Measurements from ENCODE around the gene ARL6IP1. TPM values are rescaled to one million over a fixed set of nuclear protein-coding genes. Genes with fewer than 3 reads are reported as not detected.

ARL6IP1 gene
- polyA plus RNA-seq, 1 of the 3 experiments (the other 2 are of a cell fraction) = 95.8 TPM

DNA sequence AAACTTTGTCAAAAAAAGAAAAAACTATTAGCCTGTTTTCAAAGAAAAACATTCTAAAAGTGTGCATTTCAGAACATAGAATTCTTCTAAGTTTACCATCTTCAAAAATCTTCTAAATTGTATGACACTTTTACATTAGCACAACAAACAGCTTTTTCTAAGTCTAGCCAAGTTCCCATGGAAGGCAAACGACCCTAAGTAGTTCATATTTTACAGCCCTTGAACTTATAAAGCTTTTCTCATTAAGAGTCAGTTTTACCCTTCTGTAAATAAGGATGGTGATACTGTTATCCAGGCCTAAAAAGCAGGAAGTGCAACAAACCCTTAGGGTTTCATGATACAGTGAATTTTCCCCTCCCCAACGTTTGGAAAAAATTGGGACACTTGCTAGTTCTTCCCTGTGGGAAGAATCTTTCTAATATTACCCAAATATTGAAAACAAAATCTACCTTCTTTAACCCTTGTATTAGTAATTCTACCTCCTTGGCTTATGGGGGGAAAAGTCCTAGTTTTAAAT is 4.0 kb upstream of the ARL6IP1 start:
- DNase-seq = no peak
- peak overlapping the region; percentile 22 to 32; a peak in 3 of 4 replicates for H3K27ac ChIP-seq (ENCODE audit: low read depth in 2 of 2, low read length in 1 of 2)
- no peak overlapping the region for H3K9ac ChIP-seq
- CTCF ChIA-PET = interaction anchor here (1.0 to 2.5 kb wide), 4 partner anchors 13 to 164 kb away, joined by 3 to 8 read pairs (median 3); no protein-coding TSS in a partner anchor
- no peak overlapping the region for H3K4me2 ChIP-seq
- peaks cover 2% of the 10 kb centered on the region for H4K20me1 ChIP-seq (ENCODE audit: insufficient read depth)
- H3K27me3 ChIP-seq (ENCODE audit: insufficient read depth) = no peaks in the 10 kb centered on the region
- POLR2A ChIA-PET = no interaction called here
- H3K4me3 ChIP-seq (ENCODE audit: low read depth in 2 of 2, low read length in 1 of 2) = no peak overlapping the region
- H3K4me1 ChIP-seq (ENCODE audit: control insufficient read depth in 1 of 2, insufficient read depth in 2 of 2, low read depth in 1 of 2, low read length in 1 of 2) = peaks cover 2 to 19% of the 10 kb centered on the region in 2 experiments; a peak in 3 of 4 replicates
- no peaks in the 10 kb centered on the region for H3K9me2 ChIP-seq
- TF ChIP-seq CHD2 (IDR thresholded peaks at IDR 0.05; ENCODE audit: low read length, partially characterized antibody) (no peak), RFX5 (IDR thresholded peaks at IDR 0.05; ENCODE audit: low read length) (no peak)
- H3K36me3 ChIP-seq (replicated peaks in 1 of 2; ENCODE audit: control insufficient read depth in 1 of 2, insufficient read depth in 2 of 2, low read length in 1 of 2) = peaks cover 39 to 46% of the 10 kb centered on the region in 2 experiments
- H3F3A ChIP-seq (replicated peaks; ENCODE audit: insufficient read depth) = peaks cover 22% of the 10 kb centered on the region
- peaks cover 33% of the 10 kb centered on the region for H3K79me2 ChIP-seq (ENCODE audit: insufficient read depth)
- WGBS (ENCODE audit: low lambda C conversion rate) = 60% methylated on average over 2 of the region's 2 CpGs
- no peaks in the 10 kb centered on the region for H3K9me3 ChIP-seq
- H2AFZ ChIP-seq (ENCODE audit: low read depth) = no peak overlapping the region

DNA sequence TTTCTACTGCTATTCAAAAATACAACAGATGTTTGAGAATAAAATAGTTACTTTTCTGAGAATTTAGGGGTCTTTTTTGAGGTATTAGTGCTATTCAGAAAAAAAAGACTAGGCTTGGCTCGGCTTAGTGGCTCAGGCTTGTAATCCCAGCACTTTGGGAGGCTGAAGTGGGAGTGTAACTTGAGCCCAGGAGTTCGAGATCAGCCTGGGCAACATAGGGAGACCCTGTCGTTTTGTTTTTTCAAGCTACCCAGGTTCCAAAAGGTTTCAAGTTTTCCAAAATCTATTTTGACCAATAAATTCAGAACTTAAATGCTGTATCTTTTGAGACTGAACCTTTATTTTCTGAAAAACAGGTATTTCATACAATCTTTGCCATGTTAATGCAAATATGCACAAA is 3.2 kb upstream of the ARL6IP1 start:
- POLR2A ChIA-PET = no interaction called here
- Histone ChIP-seq H2AFZ (ENCODE audit: low read depth) (no peak overlapping the region), H3K9ac (0 out of 2 replicates have a peak overlapping the region, but pooled peaks have one; percentile 17), H3K27me3 (ENCODE audit: insufficient read depth) (no peaks in the 10 kb centered on the region), H3K4me3 (ENCODE audit: low read depth in 2 of 2, low read length in 1 of 2) (no peak overlapping the region), H3K27ac (ENCODE audit: low read depth in 2 of 2, low read length in 1 of 2) (peak overlapping the region in 1 of 2 experiments; percentile 32; a peak in 3 of 4 replicates), H3K79me2 (ENCODE audit: insufficient read depth) (peaks cover 41% of the 10 kb centered on the region), H3K9me3 (no peaks in the 10 kb centered on the region), H3F3A (replicated peaks; ENCODE audit: insufficient read depth) (peaks cover 22% of the 10 kb centered on the region), H3K9me2 (no peaks in the 10 kb centered on the region), H3K4me2 (no peak overlapping the region; the same call in 1 of the 2 replicates), H3K4me1 (ENCODE audit: control insufficient read depth in 1 of 2, insufficient read depth in 2 of 2, low read depth in 1 of 2, low read length in 1 of 2) (peaks cover 5 to 19% of the 10 kb centered on the region in 2 experiments; a peak in 3 of 4 replicates), H4K20me1 (ENCODE audit: insufficient read depth) (peaks cover 10% of the 10 kb centered on the region), H3K36me3 (replicated peaks in 1 of 2; ENCODE audit: control insufficient read depth in 1 of 2, insufficient read depth in 2 of 2, low read length in 1 of 2) (peaks cover 31 to 39% of the 10 kb centered on the region in 2 experiments)
- WGBS (ENCODE audit: low lambda C conversion rate) = 56% methylated on average over 3 of the region's 3 CpGs
- TF ChIP-seq SMC3 (IDR thresholded peaks at IDR 0.05; ENCODE audit: low read depth, low read length) (no peak), EZH2phosphoT487 (IDR thresholded peaks at IDR 0.05; ENCODE audit: borderline replicate concordance, low read depth) (no peak), FOSL2 (IDR thresholded peaks at IDR 0.05; ENCODE audit: borderline replicate concordance, low read depth) (no peak), YY1 (IDR thresholded peaks at IDR 0.05; ENCODE audit: low read depth) (no peak), RXRA (IDR thresholded peaks at IDR 0.05; ENCODE audit: borderline replicate concordance, low read depth) (no peak), GABPA (IDR thresholded peaks at IDR 0.05; ENCODE audit: low read depth) (no peak)
- TF ChIP-seq, protein P1, sequence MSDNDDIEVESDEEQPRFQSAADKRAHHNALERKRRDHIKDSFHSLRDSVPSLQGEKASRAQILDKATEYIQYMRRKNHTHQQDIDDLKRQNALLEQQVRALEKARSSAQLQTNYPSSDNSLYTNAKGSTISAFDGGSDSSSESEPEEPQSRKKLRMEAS (IDR thresholded peaks at IDR 0.05; ENCODE audit: low read depth) = no peak
- TF ChIP-seq, protein P2, sequence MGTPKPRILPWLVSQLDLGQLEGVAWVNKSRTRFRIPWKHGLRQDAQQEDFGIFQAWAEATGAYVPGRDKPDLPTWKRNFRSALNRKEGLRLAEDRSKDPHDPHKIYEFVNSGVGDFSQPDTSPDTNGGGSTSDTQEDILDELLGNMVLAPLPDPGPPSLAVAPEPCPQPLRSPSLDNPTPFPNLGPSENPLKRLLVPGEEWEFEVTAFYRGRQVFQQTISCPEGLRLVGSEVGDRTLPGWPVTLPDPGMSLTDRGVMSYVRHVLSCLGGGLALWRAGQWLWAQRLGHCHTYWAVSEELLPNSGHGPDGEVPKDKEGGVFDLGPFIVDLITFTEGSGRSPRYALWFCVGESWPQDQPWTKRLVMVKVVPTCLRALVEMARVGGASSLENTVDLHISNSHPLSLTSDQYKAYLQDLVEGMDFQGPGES (IDR thresholded peaks at IDR 0.05; ENCODE audit: low read depth, low read length) = no peak
- TF ChIP-seq, protein P3, sequence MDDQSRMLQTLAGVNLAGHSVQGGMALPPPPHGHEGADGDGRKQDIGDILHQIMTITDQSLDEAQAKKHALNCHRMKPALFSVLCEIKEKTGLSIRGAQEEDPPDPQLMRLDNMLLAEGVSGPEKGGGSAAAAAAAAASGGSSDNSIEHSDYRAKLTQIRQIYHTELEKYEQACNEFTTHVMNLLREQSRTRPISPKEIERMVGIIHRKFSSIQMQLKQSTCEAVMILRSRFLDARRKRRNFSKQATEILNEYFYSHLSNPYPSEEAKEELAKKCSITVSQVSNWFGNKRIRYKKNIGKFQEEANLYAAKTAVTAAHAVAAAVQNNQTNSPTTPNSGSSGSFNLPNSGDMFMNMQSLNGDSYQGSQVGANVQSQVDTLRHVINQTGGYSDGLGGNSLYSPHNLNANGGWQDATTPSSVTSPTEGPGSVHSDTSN (IDR thresholded peaks at IDR 0.05) = no peak
- CTCF ChIA-PET = interaction anchor here (1.0 to 2.5 kb wide), 4 partner anchors 12 to 174 kb away, joined by 3 to 8 read pairs (median 3); no protein-coding TSS in a partner anchor
- DNase-seq = no peak
